ENCODE data around the gene DPCD.
"Not testable (repeated sequence)": the region's sequence is repeated elsewhere in the genome, so short reads cannot be mapped to it uniquely, and the experiment has no call there.

The DPCD gene

GRCh38 chr10:101623528-101623927, 35.4 kb downstream of the DPCD start:
- DNase-seq = no peak

- DNase-seq = no peak
Observed at GRCh38 chr10:101624526-101625102, 36.5 kb downstream of the DPCD start.

- DNase-seq = no peak
Observed at GRCh38 chr10:101625821-101626412, 37.8 kb downstream of the DPCD start.

GRCh38 chr10:101629837-101630632, 41.9 kb downstream of the DPCD start:
- DNase-seq = no peak

GRCh38 chr10:101630633-101630920, 42.5 kb downstream of the DPCD start:
- DNase-seq = no peak

- DNase-seq = no peak
Observed at GRCh38 chr10:101631821-101632475, 43.8 kb downstream of the DPCD start.

GRCh38 chr10:101633510-101633909, 45.4 kb downstream of the DPCD start:
- not testable (repeated sequence) for DNase-seq

GRCh38 chr10:101639141-101639900, 51.2 kb downstream of the DPCD start:
- DNase-seq = no peak

- DNase-seq = no peak
Observed at GRCh38 chr10:101643546-101643945, 55.4 kb downstream of the DPCD start.

- no peak for DNase-seq
Observed at GRCh38 chr10:101644002-101644401, 55.9 kb downstream of the DPCD start.

GRCh38 chr10:101645659-101646058, 57.5 kb downstream of the DPCD start:
- DNase-seq = no peak

- DNase-seq = no peak
Observed at GRCh38 chr10:101646364-101646763, 58.2 kb downstream of the DPCD start.

- DNase-seq = no peak
Observed at GRCh38 chr10:101647255-101647654, 59.1 kb downstream of the DPCD start.

GRCh38 chr10:101649525-101650085, 61.5 kb downstream of the DPCD start:
- DNase-seq = no peak

GRCh38 chr10:101650863-101651262, 62.7 kb downstream of the DPCD start:
- DNase-seq = no peak

GRCh38 chr10:101651336-101651735, 63.2 kb downstream of the DPCD start:
- no peak for DNase-seq

- no peak for DNase-seq
Observed at GRCh38 chr10:101653536-101653935, 65.4 kb downstream of the DPCD start.

GRCh38 chr10:101655570-101655969, 67.4 kb downstream of the DPCD start:
- DNase-seq = no peak

- DNase-seq = no peak
Observed at GRCh38 chr10:101656890-101657289, 68.8 kb downstream of the DPCD start.

- DNase-seq = no peak
Observed at GRCh38 chr10:101658975-101659374, 70.9 kb downstream of the DPCD start.

Measured in effector CD8-positive, alpha-beta T cell (primary cell).